GM18517 (cell line): ENCODE data around the gene REXO4.
"Not testable (repeated sequence)": the region's sequence is repeated elsewhere in the genome, so short reads cannot be mapped to it uniquely, and the experiment has no call there.

Experiments
- ATAC-seq: cut with Tn5 transposase; IDR thresholded peaks from one replicate; pipeline ENCODE4 v1.9.1; 2021; ENCODE audit warnings: mild to moderate bottlenecking, moderate library complexity; ENCODE audit not compliant: unreplicated experiment

Gene REXO4

DNA sequence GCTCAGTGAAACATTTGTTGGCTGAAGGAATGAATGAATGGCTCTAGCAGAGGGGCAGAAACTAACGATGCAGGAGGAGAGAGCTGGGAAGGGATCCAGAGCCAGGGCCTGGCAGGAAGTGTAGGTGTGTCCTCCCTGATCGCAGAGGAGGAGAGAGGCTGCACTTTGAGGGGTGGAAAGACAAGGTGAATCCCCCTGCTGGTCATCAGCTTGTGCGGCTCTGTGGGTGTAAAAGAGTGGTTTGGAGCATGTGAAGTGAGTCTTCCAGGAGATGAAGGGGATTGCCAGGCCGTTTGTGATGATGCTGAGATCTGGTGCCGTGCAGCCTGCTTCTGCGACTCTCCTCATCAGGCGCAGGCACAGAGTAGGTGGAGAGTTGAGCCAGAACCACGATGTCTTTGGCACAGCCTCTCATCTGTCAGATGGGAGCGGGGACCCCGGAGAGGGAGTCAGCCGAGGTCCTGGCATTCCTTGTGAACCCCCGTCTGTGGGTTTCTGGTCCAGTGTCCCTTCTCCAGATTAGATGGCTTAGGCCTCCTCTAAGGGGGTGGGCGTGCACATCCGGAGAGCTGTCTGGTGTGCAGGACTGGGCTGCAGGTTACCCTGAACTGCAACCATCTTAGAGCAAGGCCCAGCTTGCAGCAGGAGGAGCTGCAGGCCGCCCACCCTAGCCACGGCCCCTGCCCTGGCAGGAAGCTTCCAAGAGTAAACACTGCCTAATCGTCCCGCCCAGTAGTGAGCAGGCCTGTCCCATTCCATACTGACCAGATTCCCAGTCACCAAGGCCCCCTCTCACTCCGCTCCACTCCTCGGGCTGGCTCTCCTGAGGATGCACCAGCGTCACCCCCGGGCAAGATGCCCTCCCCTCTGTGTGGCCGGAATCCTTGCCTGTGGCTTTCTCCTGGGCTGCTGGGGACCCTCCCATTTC is 4.1 kb upstream of the REXO4 start, which contains the start of gene ADAMTS13:
ADAMTS13 (plus strand) TSS at position 753 of the 928 bp plus-strand sequence; CDS start at position 830, 77 bp downstream.
- ATAC-seq: no peak

- ATAC-seq: no peak
These were observed 2.6 kb upstream of the REXO4 start for GRCh38 chr9:133420392-133420827.

DNA sequence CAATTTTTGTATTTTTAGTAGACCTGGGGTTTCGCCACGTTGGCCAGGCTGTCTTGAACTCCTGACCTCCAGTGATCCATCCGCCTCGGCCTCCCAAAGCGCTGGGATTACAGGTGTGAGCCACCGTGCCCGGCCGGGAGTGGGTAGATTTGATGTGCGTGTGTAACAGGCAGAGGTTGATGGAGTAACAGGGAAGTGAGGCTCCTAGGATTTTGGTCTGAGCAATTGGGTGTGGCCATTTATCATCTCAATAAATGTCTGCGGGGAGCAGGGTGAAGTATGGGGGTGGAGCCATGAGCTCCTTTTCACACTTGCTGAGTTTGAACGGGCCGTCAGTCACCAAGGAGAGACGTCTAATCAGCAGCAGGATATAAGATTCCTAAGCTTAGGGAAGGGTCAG is 1.2 kb upstream of the REXO4 start:
- ATAC-seq: no peak

DNA sequence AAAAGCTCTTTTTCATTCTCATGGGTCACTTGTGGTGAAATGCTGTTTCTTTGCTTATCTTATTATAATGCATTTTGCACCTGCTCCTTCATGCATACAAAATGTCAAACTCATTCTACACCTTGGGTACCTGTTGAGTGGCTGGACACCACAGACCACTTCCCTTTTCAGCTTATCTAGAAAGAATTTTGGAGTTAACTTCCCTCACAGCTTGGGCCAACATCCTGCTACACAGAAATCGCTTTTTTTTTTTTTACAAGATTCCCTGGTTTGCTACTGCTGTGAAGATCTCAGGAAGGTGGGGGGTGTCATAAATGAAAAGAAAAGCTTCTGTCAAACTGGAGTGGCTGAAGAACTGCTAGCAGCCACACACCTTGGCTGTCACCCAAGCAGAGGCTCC is 2.6 kb downstream of the REXO4 start:
- ATAC-seq: no peak

GRCh38 chr9:133408042-133408441 is 9.8 kb downstream of the REXO4 start:
- no peak for ATAC-seq

DNA sequence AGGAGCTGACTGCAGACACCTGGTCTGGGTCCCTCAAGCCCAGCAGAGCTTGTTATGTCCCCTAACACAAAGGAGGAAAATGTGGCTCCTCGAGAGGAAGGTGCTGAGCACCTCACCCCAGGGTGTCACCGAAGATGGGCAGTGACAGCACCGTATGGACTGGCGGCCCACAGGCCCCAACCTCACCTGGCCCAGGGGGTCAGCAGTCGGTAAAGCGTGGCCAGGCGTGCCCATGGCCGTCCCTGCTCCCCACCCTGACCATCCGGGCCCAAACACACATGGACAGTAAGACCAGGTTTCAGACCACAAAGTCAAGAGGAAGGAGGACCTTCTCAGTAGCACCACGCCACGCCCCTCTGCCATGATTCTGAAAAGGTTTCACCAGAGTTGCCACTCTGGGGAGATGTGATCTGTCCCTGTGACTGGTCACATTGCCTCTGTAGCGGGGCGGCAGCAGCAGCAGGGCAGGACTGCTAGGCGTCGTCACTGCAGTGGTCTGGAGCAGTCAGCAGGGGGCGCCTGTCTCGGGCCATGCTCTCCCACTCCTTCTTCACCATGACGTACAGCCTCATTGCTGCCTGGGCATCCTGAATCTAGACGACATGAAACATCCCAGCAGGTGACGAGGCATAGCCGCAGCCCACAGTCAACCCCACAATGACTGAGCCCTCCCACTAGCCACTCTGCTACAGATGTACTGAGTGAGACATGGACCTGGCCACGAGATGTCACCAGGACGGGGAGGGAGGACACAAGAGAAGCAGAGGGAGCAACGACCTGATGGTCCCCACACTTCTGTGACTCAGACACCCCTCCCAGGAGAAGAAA is 11.1 kb downstream of the REXO4 start:
- no peak for ATAC-seq

DNA sequence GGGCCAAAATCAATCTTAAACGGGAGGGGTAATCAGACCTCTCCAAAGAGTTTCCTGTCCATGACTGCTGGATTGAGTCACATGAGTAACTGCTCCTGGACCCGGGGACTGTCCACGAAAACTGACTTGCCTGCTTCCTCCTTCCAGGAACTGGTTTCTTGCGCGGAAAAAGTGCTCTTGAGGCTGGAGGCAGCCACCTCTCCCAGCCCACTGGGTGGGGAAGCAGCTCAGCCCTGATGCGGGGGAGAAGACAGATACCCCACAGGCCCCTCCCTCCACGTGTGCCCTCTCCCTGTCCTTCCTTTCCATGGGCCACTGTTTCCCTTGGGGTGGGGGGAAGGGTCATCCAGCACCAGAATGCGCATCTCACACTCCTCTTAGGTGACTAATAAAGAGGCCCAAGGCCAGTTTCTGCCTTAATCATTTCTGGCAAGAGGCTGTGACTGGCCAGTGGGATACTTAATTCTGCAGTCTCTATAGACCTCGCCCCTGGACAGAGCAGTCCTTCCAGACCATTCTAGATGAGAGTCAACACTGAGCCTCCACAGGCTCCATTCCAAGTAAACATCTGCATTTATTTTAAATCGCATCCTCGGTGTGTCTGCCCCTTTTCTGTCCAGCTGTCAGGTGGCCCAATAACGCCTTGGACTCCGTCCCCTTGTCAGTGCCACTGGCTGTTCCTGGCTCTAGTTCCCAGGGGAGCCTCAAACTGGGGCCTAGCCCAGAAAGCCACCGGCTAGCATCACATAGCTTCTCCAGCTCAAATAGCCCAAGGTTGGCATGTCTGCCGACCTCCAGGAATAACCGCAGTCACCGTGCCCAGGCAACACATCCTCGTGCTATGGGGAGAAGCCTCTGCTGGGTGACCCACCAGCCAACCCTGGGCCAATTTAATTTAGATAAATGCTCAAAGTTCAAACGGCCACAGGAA is 12.0 kb downstream of the REXO4 start:
- no peak for ATAC-seq

- no peak for ATAC-seq
These were observed 13.3 kb downstream of the REXO4 start for GRCh38 chr9:133404454-133405002.

- no peak for ATAC-seq
These were observed 13.9 kb downstream of the REXO4 start for GRCh38 chr9:133403766-133404453.

DNA sequence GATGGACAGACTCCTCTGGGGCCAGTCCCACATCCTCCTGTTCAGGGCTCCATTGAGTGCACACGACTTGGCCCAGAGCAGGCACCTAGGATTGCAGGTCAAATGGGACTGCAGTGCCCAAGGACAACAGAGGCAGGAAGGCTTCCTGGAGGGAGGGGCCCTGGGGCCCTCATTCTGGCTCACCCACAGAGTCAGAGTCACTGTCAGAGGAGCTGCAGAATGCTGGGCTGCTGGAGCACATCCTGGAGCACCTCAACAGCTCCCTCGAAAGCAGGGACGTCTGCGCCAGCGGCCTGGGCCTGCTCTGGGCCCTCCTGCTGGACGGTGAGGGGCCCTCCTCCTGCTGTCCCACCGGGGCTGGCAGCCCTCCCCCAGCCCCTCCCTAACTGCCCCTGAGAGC is 15.1 kb downstream of the REXO4 start:
- no peak for ATAC-seq

- ATAC-seq: no peak
These were observed 16.2 kb downstream of the REXO4 start for GRCh38 chr9:133401588-133401987.

DNA sequence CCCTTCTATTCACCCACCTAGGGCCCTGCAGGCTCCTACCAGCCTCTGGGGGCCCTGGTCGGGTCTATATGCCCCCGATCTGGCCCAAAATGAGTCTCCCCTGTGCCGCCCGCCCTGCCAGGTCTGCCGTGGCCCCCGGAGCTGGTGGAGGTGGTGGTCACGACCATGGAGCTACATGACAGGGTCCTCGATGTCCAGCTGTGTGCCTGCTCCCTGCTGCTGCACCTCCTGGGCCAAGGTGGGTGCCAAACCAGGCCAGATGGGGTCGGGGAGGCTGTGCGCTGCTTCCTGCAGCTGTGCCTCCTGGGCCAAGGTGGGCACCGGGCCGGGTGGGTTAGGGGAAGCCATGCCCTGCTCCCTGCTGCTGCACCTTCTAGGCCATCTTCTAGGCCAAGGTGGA is 17.5 kb downstream of the REXO4 start:
- no peak for ATAC-seq

DNA sequence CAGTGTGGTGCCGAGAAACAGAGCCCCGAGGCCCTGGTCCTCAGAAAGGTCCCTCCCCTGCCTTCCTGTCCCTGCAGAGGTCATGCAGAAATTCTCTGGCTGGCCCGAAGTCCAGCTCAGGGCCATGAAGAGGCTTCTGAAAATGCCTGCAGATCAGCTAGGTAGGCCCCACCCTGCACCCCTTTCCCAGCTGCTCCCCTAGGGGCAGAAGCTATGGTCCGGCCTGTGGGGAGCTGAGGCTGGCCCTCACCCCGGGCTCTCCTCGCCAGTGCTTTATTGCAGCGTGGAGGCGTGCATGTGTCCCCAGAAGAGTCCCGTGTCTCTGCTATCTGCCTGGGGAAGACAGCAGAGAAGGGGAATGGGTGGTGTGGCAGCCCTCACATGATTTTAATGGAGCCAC is 19.9 kb downstream of the REXO4 start:
- no peak for ATAC-seq

GRCh38 chr9:133397370-133397769 is 20.4 kb downstream of the REXO4 start:
- no peak for ATAC-seq

- no peak for ATAC-seq
These were observed 20.9 kb downstream of the REXO4 start for GRCh38 chr9:133396952-133397351.

GRCh38 chr9:133394687-133395271 is 23.0 kb downstream of the REXO4 start:
- no peak for ATAC-seq

DNA sequence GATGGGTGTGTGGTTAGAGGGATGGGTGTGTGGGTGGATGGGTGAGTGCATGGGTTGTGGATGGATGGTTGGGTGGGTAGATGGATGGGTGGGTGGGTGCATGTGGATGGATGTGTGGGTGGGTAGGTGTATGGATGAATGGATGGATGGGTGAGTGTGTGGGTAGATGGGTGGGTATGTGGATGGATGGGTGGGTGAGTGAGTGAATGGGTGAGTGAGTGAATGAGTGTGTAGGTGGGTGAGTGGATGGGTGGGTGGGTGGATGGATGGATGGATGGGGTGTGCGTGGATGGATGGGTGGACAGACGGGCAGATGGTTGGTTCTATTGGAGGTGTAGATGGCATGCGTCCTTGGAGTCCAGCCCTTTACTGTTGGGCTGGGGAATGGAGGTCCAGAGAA is 24.4 kb downstream of the REXO4 start:
- no peak for ATAC-seq

DNA sequence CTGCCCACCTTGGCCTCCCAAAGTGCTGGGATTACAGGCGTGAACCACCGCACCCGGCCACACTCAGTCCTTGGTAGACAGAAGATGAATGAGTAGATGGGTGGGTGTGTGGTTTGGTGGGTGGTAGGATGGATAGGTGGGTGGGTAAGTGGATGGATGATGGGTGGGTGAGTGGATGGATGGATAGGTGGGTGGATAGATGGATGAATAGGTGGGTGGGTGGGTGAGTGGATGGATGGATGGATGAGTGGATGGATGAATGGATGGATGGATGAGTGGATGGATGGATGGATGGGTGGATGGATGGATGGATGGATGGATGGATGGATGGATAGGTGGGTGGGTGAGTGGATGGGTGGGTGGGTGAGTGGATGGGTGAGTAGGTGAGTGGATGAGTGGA is 25.5 kb downstream of the REXO4 start:
- ATAC-seq: not testable (repeated sequence)

GRCh38 chr9:133391449-133391848 is 26.4 kb downstream of the REXO4 start:
- not testable (repeated sequence) for ATAC-seq
